Lung (tissue), 12 donors: Measurements from ENCODE around the gene SPTB. TPM values are rescaled to one million over a fixed set of nuclear protein-coding genes. Genes with fewer than 3 reads are reported as not detected.

ENCODE experiments used
- ATAC-seq: fragments of 200-7000 bp; cut with Tn5 transposase; one replicate; pipeline ENCODE4 v1.9.1; 2020; ENCODE audit warnings: moderate number of reproducible peaks; ENCODE audit not compliant: insufficient read depth, low FRiP score
- DNase-seq, 3 donors: peaks; one replicate each; pipeline ENCODE4 v3.0.0-alpha.2; 2013 to 2017
- H3K27ac ChIP-seq, 2 donors: one replicate each; pipeline ENCODE4 v1.5.1; 2013; ENCODE audit warnings: mild to moderate bottlenecking in 2 of 2, moderate library complexity in 2 of 2, control low read depth in 1 of 2, inconsistent platforms in 1 of 2, low read depth in 1 of 2, low read length in 1 of 2
- H3K27me3 ChIP-seq, 3 donors: one replicate each; pipeline ENCODE4 v1.5.1; 2013; ENCODE audit warnings: low read length in 2 of 3; ENCODE audit not compliant: control insufficient read depth in 3 of 3, insufficient read depth in 3 of 3
- H3K36me3 ChIP-seq, 4 donors: one replicate each; pipeline ENCODE4 v1.5.1; 2013; ENCODE audit warnings: low read length in 4 of 4, mild to moderate bottlenecking in 1 of 4, moderate library complexity in 1 of 4; ENCODE audit not compliant: control insufficient read depth in 4 of 4, insufficient read depth in 4 of 4
- H3K4me1 ChIP-seq, 5 donors: one replicate each; pipeline ENCODE4 v1.5.1; 2013; ENCODE audit warnings: low read length in 5 of 5, mild to moderate bottlenecking in 2 of 5, moderate library complexity in 1 of 5; ENCODE audit not compliant: control insufficient read depth in 5 of 5, insufficient read depth in 5 of 5
- H3K4me3 ChIP-seq: one replicate; pipeline ENCODE4 v1.5.1; 2013; ENCODE audit warnings: mild to moderate bottlenecking, control low read depth, moderate library complexity
- H3K9ac ChIP-seq, 2 donors: one replicate each; pipeline ENCODE4 v1.5.1; 2013; ENCODE audit warnings: low read length in 2 of 2, control low read depth in 1 of 2; ENCODE audit not compliant: insufficient read depth in 1 of 2
- H3K9me3 ChIP-seq, 4 donors: one replicate each; pipeline ENCODE4 v1.5.1; 2013; ENCODE audit warnings: low read length in 3 of 4, mild to moderate bottlenecking in 1 of 4, moderate library complexity in 1 of 4; ENCODE audit not compliant: control insufficient read depth in 4 of 4, insufficient read depth in 3 of 4
- CTCF ChIP-seq: IDR thresholded peaks from 2 replicates; pipeline ENCODE4 v1.5.1; 2012; ENCODE audit warnings: mild to moderate bottlenecking; ENCODE audit errors: control extremely low read depth, extremely low read depth
- WGBS, 2 donors: extraction: QIAGEN DNeasy Blood & Tissue Kit; methylation state at CpG; one replicate each; pipeline ENCODE4 v1.1.7; 2013; 5-methylcytosine and 5-hydroxymethylcytosine counted together
- polyA plus RNA-seq, 2 donors: library from polyadenylated mRNA; stranded (reverse); fragments of 200-250 nt; gene quantifications; one replicate each; pipeline ENCODE4 v1.2.1, GENCODE V29; 2013
- total RNA-seq, 2 donors: library from RNA; depleted of rRNA in 1 of 2; stranded (reverse); fragments of >200 nt in 1 of 2; gene quantifications; one replicate each; pipeline ENCODE4 v1.2.1, GENCODE V29; 2014 to 2021
- donor health status: control.
- donor health status: control.
- donor health status: Bipolar disorder and iron deficiency.
- donor health status: healthy.
- donor health status: DM: yes; HTN: yes; CAD: no.

Gene SPTB
- total and polyA plus RNA-seq, 4 donors, result 1.2 to 11.5 (median 2.1) TPM

- H3K27me3 ChIP-seq, result peaks cover 0 to 11% (median 0%) of the 10 kb centered on the region in 3 donors
- H3K9ac ChIP-seq, result no peak overlapping the region
- DNase-seq (peak in 2 of 3 donors; percentile 72 to 80), ATAC-seq (peak; percentile 58)
- H3K27ac ChIP-seq, result no peak overlapping the region
- H3K4me3 ChIP-seq, result no peak overlapping the region
- TF ChIP-seq CTCF, result peak; percentile 59
- WGBS, 2 donors, result 49 to 50% methylated on average over 2 of the region's 2 CpGs
- H3K9me3 ChIP-seq, result no peaks in the 10 kb centered on the region
- H3K36me3 ChIP-seq, result no peaks in the 10 kb centered on the region
- no peaks in the 10 kb centered on the region for H3K4me1 ChIP-seq
Observed at GRCh38 chr14:64891839-64892375, 12.2 kb upstream of the SPTB start.

- Histone ChIP-seq H3K9me3 (no peaks in the 10 kb centered on the region), H3K36me3 (no peaks in the 10 kb centered on the region), H3K4me3 (no peak overlapping the region), H3K27me3 (peaks cover 0 to 12% (median 3%) of the 10 kb centered on the region in 3 donors), H3K27ac (no peak overlapping the region), H3K4me1 (no peaks in the 10 kb centered on the region), H3K9ac (no peak overlapping the region)
- ATAC-seq (no peak), DNase-seq (no peak)
- 94 to 95% methylated on average over 4 of the region's 4 CpGs for WGBS, 2 donors
- no peak for TF ChIP-seq CTCF
Observed at GRCh38 chr14:64891173-64891838, 11.6 kb upstream of the SPTB start.

GRCh38 chr14:64889352-64889751 lies 9.6 kb upstream of the SPTB start:
- no peak for TF ChIP-seq CTCF
- no peak for ATAC-seq
- H3K9me3 ChIP-seq, result no peaks in the 10 kb centered on the region
- WGBS, 2 donors, result 92 to 94% methylated on average over 6 of the region's 6 CpGs
- no peaks in the 10 kb centered on the region for H3K4me1 ChIP-seq
- no peak for DNase-seq
- H3K4me3 ChIP-seq, result no peak overlapping the region
- no peaks in the 10 kb centered on the region for H3K36me3 ChIP-seq
- no peak overlapping the region for H3K27ac ChIP-seq
- H3K9ac ChIP-seq, result no peak overlapping the region
- H3K27me3 ChIP-seq, result peaks cover 0 to 14% (median 7%) of the 10 kb centered on the region in 3 donors

GRCh38 chr14:64885559-64885958 lies 5.9 kb upstream of the SPTB start:
- no peaks in the 10 kb centered on the region for H3K36me3 ChIP-seq
- no peak overlapping the region for H3K4me3 ChIP-seq
- DNase-seq (no peak), ATAC-seq (no peak)
- H3K4me1 ChIP-seq, result peaks cover 0 to 5% (median 0%) of the 10 kb centered on the region in 5 donors
- H3K27ac ChIP-seq, result no peak overlapping the region
- TF ChIP-seq CTCF, result no peak
- 93 to 98% methylated on average over 2 of the region's 2 CpGs for WGBS, 2 donors
- no peak overlapping the region for H3K9ac ChIP-seq
- H3K27me3 ChIP-seq, result peaks cover 3 to 42% (median 33%) of the 10 kb centered on the region in 3 donors
- H3K9me3 ChIP-seq, result no peaks in the 10 kb centered on the region
